Upper lobe of left lung (tissue), 6 donors: Measurements from ENCODE around the gene DAO. TPM values are rescaled to one million over a fixed set of nuclear protein-coding genes. Genes with fewer than 3 reads are reported as not detected.

Experiments used
- ATAC-seq, 2 donors: fragments of 200-7000 bp; cut with Tn5 transposase; one replicate each; pipeline ENCODE4 v1.9.1; 2022; ENCODE audit warnings: mild to moderate bottlenecking in 2 of 2, moderate library complexity in 2 of 2; ENCODE audit not compliant: low FRiP score in 2 of 2
- DNase-seq, 2 donors: peaks; one replicate each; pipeline ENCODE4 v3.0.0-alpha.2; 2019 to 2020
- H3K27ac ChIP-seq, 4 donors: fragments of 200-600 bp; sonication (generic); one replicate each; pipeline ENCODE4 v1.5.1; 2016 to 2019
- H3K27me3 ChIP-seq, 4 donors: fragments of 200-600 bp; sonication (generic); one replicate each; pipeline ENCODE4 v1.5.1; 2017 to 2019
- H3K36me3 ChIP-seq, 4 donors: fragments of 200-600 bp; sonication (generic); one replicate each; pipeline ENCODE4 v1.5.1; 2016 to 2019
- H3K4me1 ChIP-seq, 4 donors: fragments of 200-600 bp; sonication (generic); one replicate each; pipeline ENCODE4 v1.5.1; 2018 to 2019
- H3K4me3 ChIP-seq, 4 donors: fragments of 200-600 bp; sonication (generic); one replicate each; pipeline ENCODE4 v1.5.1; 2017 to 2019; ENCODE audit warnings: mild to moderate bottlenecking in 2 of 4, moderate library complexity in 1 of 4
- H3K9me3 ChIP-seq, 4 donors: fragments of 200-600 bp; sonication (generic); one replicate each; pipeline ENCODE4 v1.5.1; 2018 to 2019
- CTCF ChIP-seq, 6 experiments: fragments of 450-650 bp in 4 of 6; fragments of 200-600 bp in 2 of 6; sonication (generic) in 2 of 6; IDR thresholded peaks; one replicate each; pipeline ENCODE4 v1.5.1; 2016 to 2019; ENCODE audit warnings: antibody characterized with exemption in 6 of 6
- EP300 ChIP-seq, 4 donors: sonication (generic); formaldehyde crosslinking; IDR thresholded peaks; one replicate each; pipeline ENCODE4 v1.5.1; 2017; ENCODE audit warnings: antibody characterized with exemption in 4 of 4, control low read depth in 2 of 4
- POLR2A ChIP-seq, 4 donors: fragments of 450-650 bp; IDR thresholded peaks; one replicate each; pipeline ENCODE4 v1.5.1; 2016 to 2017; ENCODE audit warnings: antibody characterized with exemption in 4 of 4, mild to moderate bottlenecking in 2 of 4
- POLR2AphosphoS5 ChIP-seq, 2 donors: sonication (generic); formaldehyde crosslinking; IDR thresholded peaks; one replicate each; pipeline ENCODE4 v1.5.1; 2017; ENCODE audit warnings: antibody characterized with exemption in 2 of 2
- WGBS, 2 donors: methylation state at CpG; one replicate each; pipeline ENCODE4 v1.1.5; 2017 to 2018; 5-methylcytosine and 5-hydroxymethylcytosine counted together
- total RNA-seq, 6 donors: library from RNA; depleted of rRNA in 4 of 6; stranded (reverse); fragments of >200 nt in 4 of 6; gene quantifications; one replicate each; pipeline versions ENCODE4 v1.1.0 to v1.2.1, GENCODE V29; 2016 to 2021
- donor health status: DM: no; HTN: no; CAD: no; lungs with moderate emphysema.
- donor health status: DM: no; HTN: yes; CAD: no; lungs with severe emphysema.

The DAO gene
- not detected for total RNA-seq

- H3K27me3 ChIP-seq: no peaks in the 10 kb centered on the region
- no peaks in the 10 kb centered on the region for H3K9me3 ChIP-seq
- DNase-seq (peak in 1 of 2 donors; percentile 50), ATAC-seq (peak; percentile 32 to 61)
- no peaks in the 10 kb centered on the region for H3K4me1 ChIP-seq
- no peaks in the 10 kb centered on the region for H3K36me3 ChIP-seq
- TF ChIP-seq CTCF (IDR thresholded peaks at IDR 0.05) (no peak), POLR2A (IDR thresholded peaks at IDR 0.05) (no peak), POLR2AphosphoS5 (IDR thresholded peaks at IDR 0.05) (no peak), EP300 (IDR thresholded peaks at IDR 0.05) (no peak)
- WGBS, 2 donors: 72% methylated on average over 16 of the region's 16 CpGs; no CpG with 5 or more reads in 1 of the 2 donors
- no peak within 1 kb of the TSS for H3K4me3 ChIP-seq
- H3K27ac ChIP-seq: no peak within 1 kb of the TSS
These were observed at the start of gene DAO for GRCh38 chr12:108879615-108880254. DAO (plus strand) TSS chr12:108880092; CDS start chr12:108885007, 4,915 bp downstream.

- H3K27me3 ChIP-seq: no peaks in the 10 kb centered on the region
- DNase-seq: no peak
- peak overlapping the region; percentile 49 to 89 (median 84) for H3K27ac ChIP-seq
- peaks cover 59 to 78% (median 74%) of the 10 kb centered on the region in 4 donors for H3K4me1 ChIP-seq
- TF ChIP-seq CTCF (IDR thresholded peaks at IDR 0.05): no peak
- TF ChIP-seq POLR2AphosphoS5 (IDR thresholded peaks at IDR 0.05): no peak
- no peak for ATAC-seq
- H3K9me3 ChIP-seq: no peaks in the 10 kb centered on the region
- WGBS, 2 donors: 88 to 89% methylated on average over 11 of the region's 11 CpGs
- H3K4me3 ChIP-seq: no peak overlapping the region
- H3K36me3 ChIP-seq: peaks cover 2 to 48% (median 20%) of the 10 kb centered on the region in 4 donors
These were observed 48.4 kb upstream of the DAO start for GRCh38 chr12:108831309-108831991.

GRCh38 chr12:108832208-108832607 is 47.7 kb upstream of the DAO start:
- DNase-seq (no peak), ATAC-seq (no peak)
- Histone ChIP-seq H3K27me3 (no peaks in the 10 kb centered on the region), H3K36me3 (peaks cover 2 to 48% (median 20%) of the 10 kb centered on the region in 4 donors), H3K4me3 (no peak overlapping the region), H3K27ac (peak overlapping the region; percentile 81 to 89 (median 84)), H3K4me1 (peaks cover 56 to 78% (median 74%) of the 10 kb centered on the region in 4 donors), H3K9me3 (no peaks in the 10 kb centered on the region)
- TF ChIP-seq POLR2AphosphoS5 (IDR thresholded peaks at IDR 0.05): no peak
- TF ChIP-seq EP300 (IDR thresholded peaks at IDR 0.05): no peak
- TF ChIP-seq POLR2A (IDR thresholded peaks at IDR 0.05): no peak
- no peak for TF ChIP-seq CTCF (IDR thresholded peaks at IDR 0.05)
- WGBS, 2 donors: 77 to 84% methylated on average over 6 of the region's 6 CpGs

- ATAC-seq: peak; percentile 86 to 93
- H3K36me3 ChIP-seq: peaks cover 2 to 48% (median 20%) of the 10 kb centered on the region in 4 donors
- peak overlapping the region; percentile 81 to 89 (median 84) for H3K27ac ChIP-seq
- no peak for DNase-seq
- H3K4me1 ChIP-seq: peaks cover 56 to 78% (median 74%) of the 10 kb centered on the region in 4 donors
- H3K27me3 ChIP-seq: no peaks in the 10 kb centered on the region
- no peak overlapping the region for H3K4me3 ChIP-seq
- H3K9me3 ChIP-seq: no peaks in the 10 kb centered on the region
- peak in 1 of 2 donors; percentile 17 for TF ChIP-seq POLR2AphosphoS5 (IDR thresholded peaks at IDR 0.05)
- peak in 1 of 4 donors; percentile 49 for TF ChIP-seq EP300 (IDR thresholded peaks at IDR 0.05)
- peak in 1 of 6 experiments; percentile 7 for TF ChIP-seq CTCF (IDR thresholded peaks at IDR 0.05)
- TF ChIP-seq POLR2A (IDR thresholded peaks at IDR 0.05): no peak
- WGBS, 2 donors: 46 to 60% methylated on average over 10 of the region's 10 CpGs
These were observed 47.0 kb upstream of the DAO start for GRCh38 chr12:108832730-108833354.
